ENCODE results near the gene TAAR1.

- TF ChIP-seq CTCF (IDR thresholded peaks at IDR 0.05) (no peak), EZH2 (IDR thresholded peaks at IDR 0.05; ENCODE audit: borderline replicate concordance, insufficient read depth, low read depth, low read length, poor library complexity, severe bottlenecking) (no peak)
Measured at GRCh38 chr6:132695773-132696172, 36.8 kb upstream of the TAAR1 start.

Data from B cell (primary cell).